ENCODE data around the gene IGSF9B.

Gene IGSF9B

GRCh38 chr11:133920109-133920990, 36.4 kb downstream of the IGSF9B start:
- no peak for DNase-seq (ENCODE audit: low spot score)
- TF ChIP-seq CTCF (IDR thresholded peaks at IDR 0.05; ENCODE audit: extremely low read depth, missing control alignments) = no peak

GRCh38 chr11:133919330-133920108, 37.2 kb downstream of the IGSF9B start:
- DNase-seq (ENCODE audit: low spot score) = no peak
- no peak for TF ChIP-seq CTCF (IDR thresholded peaks at IDR 0.05; ENCODE audit: extremely low read depth, missing control alignments)

- TF ChIP-seq CTCF (IDR thresholded peaks at IDR 0.05; ENCODE audit: extremely low read depth, missing control alignments) = no peak
- no peak for DNase-seq (ENCODE audit: low spot score)
Measured at GRCh38 chr11:133918608-133919260, 38.0 kb downstream of the IGSF9B start.

GRCh38 chr11:133917921-133918607, 38.7 kb downstream of the IGSF9B start:
- DNase-seq (ENCODE audit: low spot score) = no peak
- no peak for TF ChIP-seq CTCF (IDR thresholded peaks at IDR 0.05; ENCODE audit: extremely low read depth, missing control alignments)

GRCh38 chr11:133916784-133917440, 39.9 kb downstream of the IGSF9B start:
- TF ChIP-seq CTCF (IDR thresholded peaks at IDR 0.05; ENCODE audit: extremely low read depth, missing control alignments) = no peak
- DNase-seq (ENCODE audit: low spot score) = no peak

- DNase-seq (ENCODE audit: low spot score) = no peak
- TF ChIP-seq CTCF (IDR thresholded peaks at IDR 0.05; ENCODE audit: extremely low read depth, missing control alignments) = no peak
Measured at GRCh38 chr11:133913761-133914160, 43.0 kb downstream of the IGSF9B start.
